Colonic mucosa (tissue), 4 donors: ENCODE results near the gene NRCAM. TPM values are rescaled to one million over a fixed set of nuclear protein-coding genes. Genes with fewer than 3 reads are reported as not detected.

Source experiments
- DNase-seq: peaks from one replicate; pipeline ENCODE4 v3.0.0-alpha.2; 2020
- H3K27ac ChIP-seq: fragments of 200-600 bp; one replicate; pipeline ENCODE4 v1.8.0; 2021
- H3K27me3 ChIP-seq: fragments of 200-600 bp; one replicate; pipeline ENCODE4 v1.8.0; 2021
- H3K36me3 ChIP-seq: fragments of 200-600 bp; one replicate; pipeline ENCODE4 v1.8.0; 2021
- H3K4me1 ChIP-seq: fragments of 200-600 bp; one replicate; pipeline ENCODE4 v1.8.0; 2021; ENCODE audit warnings: mild to moderate bottlenecking
- H3K4me3 ChIP-seq: fragments of 200-600 bp; one replicate; pipeline ENCODE4 v1.8.0; 2021
- H3K9ac ChIP-seq, 2 donors: one replicate each; pipeline ENCODE4 v1.7.0; 2013; ENCODE audit warnings: control low read depth in 2 of 2, low read depth in 2 of 2, low read length in 2 of 2
- H3K9me3 ChIP-seq: fragments of 200-600 bp; one replicate; pipeline ENCODE4 v1.8.0; 2021
- CTCF ChIP-seq: fragments of 200-600 bp; IDR thresholded peaks from one replicate; pipeline ENCODE4 v1.8.0; 2022; ENCODE audit warnings: antibody characterized with exemption, mild to moderate bottlenecking
- intact Hi-C: fragments of 100-400 bp; cut with DNase I; formaldehyde crosslinking; loops from one replicate; pipeline ENCODE4 v1.14.1; 2022
- total RNA-seq, 2 donors: library from RNA; stranded (reverse); fragmentation: NEBNext Ultra II Directional in 1 of 2; extraction: Animal tissue kit (Norgen Biotek cat#: 25700) in 1 of 2; gene quantifications; one replicate each; pipeline ENCODE4 v1.2.1, GENCODE V29; 2021
- donor health status: healthy.
- donor health status: DM: no; HTN: no; CAD: no.
- donor health status: DM: no; HTN: no; CAD: no.

Gene NRCAM
- total RNA-seq, 2 donors from 2014 or later: 0.42 to 1.1 TPM

GRCh38 chr7:108239501-108240225 lies 216.6 kb downstream of the NRCAM start:
- Histone ChIP-seq H3K4me1 (no peaks in the 10 kb centered on the region), H3K36me3 (no peaks in the 10 kb centered on the region), H3K4me3 (no peak overlapping the region), H3K9ac (no peak overlapping the region), H3K27me3 (no peaks in the 10 kb centered on the region), H3K9me3 (no peaks in the 10 kb centered on the region), H3K27ac (no peak overlapping the region)
- DNase-seq: no peak
- intact Hi-C loops: no loop called here
- TF ChIP-seq CTCF: no peak

GRCh38 chr7:108236681-108237415 lies 219.4 kb downstream of the NRCAM start:
- H3K36me3 ChIP-seq: no peaks in the 10 kb centered on the region
- no peaks in the 10 kb centered on the region for H3K27me3 ChIP-seq
- no peaks in the 10 kb centered on the region for H3K4me1 ChIP-seq
- DNase-seq: no peak
- no peak overlapping the region for H3K27ac ChIP-seq
- H3K9me3 ChIP-seq: no peaks in the 10 kb centered on the region
- no peak for TF ChIP-seq CTCF
- no peak overlapping the region for H3K9ac ChIP-seq
- H3K4me3 ChIP-seq: no peak overlapping the region
- intact Hi-C loops: no loop called here

GRCh38 chr7:108235451-108236061 lies 220.7 kb downstream of the NRCAM start:
- Histone ChIP-seq H3K9me3 (no peaks in the 10 kb centered on the region), H3K9ac (no peak overlapping the region), H3K4me1 (no peaks in the 10 kb centered on the region), H3K36me3 (no peaks in the 10 kb centered on the region), H3K27ac (no peak overlapping the region), H3K4me3 (no peak overlapping the region), H3K27me3 (no peaks in the 10 kb centered on the region)
- TF ChIP-seq CTCF: no peak
- DNase-seq: no peak
- intact Hi-C loops: no loop called here

GRCh38 chr7:108234971-108235450 lies 221.2 kb downstream of the NRCAM start:
- Histone ChIP-seq H3K4me3 (no peak overlapping the region), H3K9me3 (no peaks in the 10 kb centered on the region), H3K9ac (no peak overlapping the region), H3K4me1 (no peaks in the 10 kb centered on the region), H3K36me3 (no peaks in the 10 kb centered on the region), H3K27ac (no peak overlapping the region), H3K27me3 (no peaks in the 10 kb centered on the region)
- no peak for DNase-seq
- no peak for TF ChIP-seq CTCF
- intact Hi-C loops: no loop called here

GRCh38 chr7:108234281-108234680 lies 222.0 kb downstream of the NRCAM start:
- Histone ChIP-seq H3K4me3 (no peak overlapping the region), H3K27me3 (no peaks in the 10 kb centered on the region), H3K4me1 (no peaks in the 10 kb centered on the region), H3K9me3 (no peaks in the 10 kb centered on the region), H3K36me3 (no peaks in the 10 kb centered on the region), H3K9ac (no peak overlapping the region), H3K27ac (no peak overlapping the region)
- TF ChIP-seq CTCF: no peak
- intact Hi-C loops: no loop called here
- no peak for DNase-seq
